ENCODE measurements around the gene LAMA2.
"Not testable (repeated sequence)": the region's sequence is repeated elsewhere in the genome, so short reads cannot be mapped to it uniquely, and the experiment has no call there.

Gene LAMA2

GRCh38 chr6:129032602-129033001 lies 149.7 kb downstream of the LAMA2 start:
- no peak overlapping the region for H3K4me3 ChIP-seq
- peak overlapping the region in 1 of 2 donors; percentile 17 for H3K27ac ChIP-seq
- TF ChIP-seq, protein P1, sequence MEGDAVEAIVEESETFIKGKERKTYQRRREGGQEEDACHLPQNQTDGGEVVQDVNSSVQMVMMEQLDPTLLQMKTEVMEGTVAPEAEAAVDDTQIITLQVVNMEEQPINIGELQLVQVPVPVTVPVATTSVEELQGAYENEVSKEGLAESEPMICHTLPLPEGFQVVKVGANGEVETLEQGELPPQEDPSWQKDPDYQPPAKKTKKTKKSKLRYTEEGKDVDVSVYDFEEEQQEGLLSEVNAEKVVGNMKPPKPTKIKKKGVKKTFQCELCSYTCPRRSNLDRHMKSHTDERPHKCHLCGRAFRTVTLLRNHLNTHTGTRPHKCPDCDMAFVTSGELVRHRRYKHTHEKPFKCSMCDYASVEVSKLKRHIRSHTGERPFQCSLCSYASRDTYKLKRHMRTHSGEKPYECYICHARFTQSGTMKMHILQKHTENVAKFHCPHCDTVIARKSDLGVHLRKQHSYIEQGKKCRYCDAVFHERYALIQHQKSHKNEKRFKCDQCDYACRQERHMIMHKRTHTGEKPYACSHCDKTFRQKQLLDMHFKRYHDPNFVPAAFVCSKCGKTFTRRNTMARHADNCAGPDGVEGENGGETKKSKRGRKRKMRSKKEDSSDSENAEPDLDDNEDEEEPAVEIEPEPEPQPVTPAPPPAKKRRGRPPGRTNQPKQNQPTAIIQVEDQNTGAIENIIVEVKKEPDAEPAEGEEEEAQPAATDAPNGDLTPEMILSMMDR (IDR thresholded peaks at IDR 0.05) = no peak
- no peak for DNase-seq (ENCODE audit: low spot score)

DNA sequence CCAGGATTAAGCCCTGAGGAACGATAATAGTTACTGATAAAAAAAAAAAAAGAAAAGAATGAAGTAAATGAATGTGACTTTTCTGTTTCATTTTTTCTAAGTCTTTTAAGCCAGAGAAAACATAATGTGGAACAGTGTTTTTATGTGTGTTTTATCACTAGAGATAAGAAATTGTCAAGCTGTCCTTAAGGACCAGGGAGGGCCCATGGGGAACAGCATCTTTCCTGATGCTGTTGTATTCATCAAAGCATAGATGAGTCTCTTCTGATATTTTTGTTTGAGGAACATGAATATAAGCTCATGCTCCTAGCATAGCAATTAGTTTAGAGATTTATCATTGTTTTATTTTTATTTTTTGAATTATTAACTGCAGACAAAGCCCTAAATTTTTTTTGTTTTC lies 150.2 kb downstream of the LAMA2 start:
- Histone ChIP-seq H3K4me3 (no peak overlapping the region), H3K27ac (no peak overlapping the region)
- no peak for DNase-seq (ENCODE audit: low spot score)
- TF ChIP-seq, protein P1 (IDR thresholded peaks at IDR 0.05) = no peak

- no peak overlapping the region for H3K27ac ChIP-seq
- no peak overlapping the region for H3K4me3 ChIP-seq
- TF ChIP-seq, protein P1 (IDR thresholded peaks at IDR 0.05) = no peak
- DNase-seq (ENCODE audit: low spot score) = no peak
Observed at GRCh38 chr6:129033581-129033980, 150.6 kb downstream of the LAMA2 start.

DNA sequence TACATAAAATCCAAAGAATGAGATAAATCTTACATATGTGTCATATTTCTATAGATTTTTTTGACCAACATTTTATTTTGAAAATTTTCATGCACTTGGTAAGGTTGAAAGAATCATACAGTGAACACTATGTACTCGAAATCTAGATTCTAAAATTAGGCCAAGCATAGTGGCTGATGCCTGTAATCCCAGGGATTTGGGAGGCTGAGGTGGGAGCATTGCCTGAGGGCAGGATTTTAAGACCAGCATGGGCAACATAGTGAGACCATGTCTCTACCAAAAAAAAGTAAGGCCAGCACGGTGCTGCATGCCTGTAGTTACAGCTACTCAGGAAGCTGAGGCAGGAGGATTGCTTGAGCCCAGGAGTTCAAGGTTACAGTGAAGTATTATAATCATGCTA lies 158.6 kb downstream of the LAMA2 start:
- Histone ChIP-seq H3K4me3 (no peak overlapping the region), H3K27ac (no peak overlapping the region)
- no peak for DNase-seq (ENCODE audit: low spot score)
- TF ChIP-seq, protein P1 (IDR thresholded peaks at IDR 0.05) = no peak

DNA sequence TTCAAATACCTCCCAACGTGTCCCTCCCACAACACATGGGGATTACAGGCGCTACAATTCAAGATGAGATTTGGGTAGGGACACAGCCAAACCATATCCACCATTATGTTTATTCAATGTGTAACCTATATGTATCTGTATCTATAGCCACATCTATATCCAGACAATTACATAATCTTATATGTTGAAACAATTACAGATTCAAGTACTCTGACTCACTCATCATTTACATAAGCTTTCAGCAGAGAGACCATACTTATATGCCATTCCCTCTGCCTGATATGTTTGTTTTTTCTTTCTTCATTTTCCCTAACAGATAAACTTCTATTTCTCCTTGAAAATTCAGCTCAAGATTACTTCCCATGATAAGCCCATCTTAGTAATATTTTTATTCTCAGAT lies 163.6 kb downstream of the LAMA2 start:
- TF ChIP-seq, protein P1 (IDR thresholded peaks at IDR 0.05) = no peak
- no peak for DNase-seq (ENCODE audit: low spot score)
- Histone ChIP-seq H3K27ac (no peak overlapping the region), H3K4me3 (no peak overlapping the region)

DNA sequence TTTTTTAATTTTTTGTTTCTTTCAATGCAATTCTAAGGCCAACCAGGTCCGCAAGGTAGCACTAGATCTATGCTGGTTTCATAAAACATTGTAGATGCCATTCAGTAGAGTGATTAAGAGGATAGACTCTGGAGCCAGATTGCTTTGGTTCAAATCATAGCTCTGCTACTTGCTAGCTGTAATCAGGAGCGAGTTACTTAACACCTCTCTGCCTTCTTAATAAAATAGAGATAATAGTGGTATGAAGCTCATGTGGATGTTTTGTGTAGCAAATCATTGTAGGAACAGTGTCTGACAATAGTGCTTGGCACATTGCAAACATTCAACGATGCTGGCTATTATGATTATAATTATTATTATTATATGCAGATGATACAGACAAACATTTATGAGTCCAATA lies 164.9 kb downstream of the LAMA2 start:
- no peak for DNase-seq (ENCODE audit: low spot score)
- TF ChIP-seq, protein P1 (IDR thresholded peaks at IDR 0.05) = no peak
- no peak overlapping the region for H3K27ac ChIP-seq
- H3K4me3 ChIP-seq = no peak overlapping the region

GRCh38 chr6:129050086-129050485 lies 167.1 kb downstream of the LAMA2 start:
- no peak overlapping the region for H3K27ac ChIP-seq
- TF ChIP-seq, protein P1 (IDR thresholded peaks at IDR 0.05) = no peak
- no peak overlapping the region for H3K4me3 ChIP-seq
- DNase-seq (ENCODE audit: low spot score) = no peak

- DNase-seq (ENCODE audit: low spot score); H3K27ac ChIP-seq; H3K4me3 ChIP-seq: not testable (repeated sequence)
Observed at GRCh38 chr6:129053143-129053542, 170.2 kb downstream of the LAMA2 start.

All from coronary artery (tissue), 2 donors.